Motor neuron (in vitro differentiated cells): ENCODE measurements around the gene SC5D. TPM values are rescaled to one million over a fixed set of nuclear protein-coding genes. Genes with fewer than 3 reads are reported as not detected.
A peak's percentile ranks its signal among the peaks of the same experiment; 100 is the strongest.

Experiments
- ATAC-seq, 8 experiments: fragments of 200-7000 bp; cut with Tn5 transposase; replicated peaks in 6 of 8; 2 replicates each; pipeline ENCODE4 v1.8.0; 2021; ENCODE audit warnings: mild to moderate bottlenecking in 8 of 8, moderate library complexity in 8 of 8
- H3K27ac ChIP-seq, 2 donors: fragments of 250-450 bp; sonication (Bioruptor Pico); 2 replicates each; pipeline ENCODE4 v1.9.0; 2021; ENCODE audit warnings: antibody characterized with exemption in 2 of 2, mild to moderate bottlenecking in 2 of 2, moderate library complexity in 1 of 2
- H3K4me1 ChIP-seq, 2 donors: fragments of 250-450 bp; sonication (Bioruptor Pico); replicated peaks in 1 of 2; 2 replicates each; pipeline ENCODE4 v1.6.1; 2021; ENCODE audit warnings: antibody characterized with exemption in 2 of 2, mild to moderate bottlenecking in 2 of 2, moderate library complexity in 1 of 2
- H3K4me3 ChIP-seq, 5 donors: fragments of 250-450 bp; sonication (Bioruptor Pico); 2 replicates each; pipeline ENCODE4 v1.9.0; 2021; ENCODE audit warnings: antibody characterized with exemption in 5 of 5, mild to moderate bottlenecking in 5 of 5, moderate library complexity in 4 of 5
- WGBS, 10 experiments: fragments of 450-650 bp; shearing (Covaris generic); methylation state at CpG; one replicate each; pipeline ENCODE4 v1.0.0; 2022; 5-methylcytosine and 5-hydroxymethylcytosine counted together
- in situ Hi-C, 9 experiments: fragments of 400-800 bp; cut with MboI; loops; one replicate each; pipeline ENCODE4 v1.15.0; 2021; ENCODE audit warnings: low sequenced_read_pairs in 9 of 9, low pct_unique_long_range_greater_than_20kb in 2 of 9; ENCODE audit not compliant: unreplicated experiment in 9 of 9
- total RNA-seq, 8 experiments: library from RNA; unstranded; fragments of 300-600 nt; gene quantifications; 2 replicates each; pipeline versions ENCODE4 v1.2.3 to v1.2.4, GENCODE V29; 2022

Gene SC5D
- total RNA-seq, 8 experiments from 2014 or later: 44.4 to 76.1 (median 55.1) TPM

- Histone ChIP-seq H3K4me1 (peaks cover 0 to 7% of the 10 kb centered on the region in 2 donors), H3K4me3 (no peak overlapping the region), H3K27ac (no peak overlapping the region)
- in situ Hi-C loops: no loop called here
- no peak for ATAC-seq
- 0 to 100% (median 22%) methylated on average over 1 to 2 of the region's 2 CpGs; no CpG with 5 or more reads in 5 of the 10 experiments for WGBS, 10 experiments
These were observed 44.5 kb downstream of the SC5D start for GRCh38 chr11:121337078-121337477.

GRCh38 chr11:121337740-121338272 is 45.2 kb downstream of the SC5D start:
- H3K4me1 ChIP-seq: peaks cover 0 to 7% of the 10 kb centered on the region in 2 donors
- H3K27ac ChIP-seq: no peak overlapping the region
- 20 to 100% (median 88%) methylated on average over 1 to 3 of the region's 6 CpGs; no CpG with 5 or more reads in 4 of the 10 experiments for WGBS, 10 experiments
- no peak overlapping the region for H3K4me3 ChIP-seq
- ATAC-seq: no peak
- in situ Hi-C loops: no loop called here

- in situ Hi-C loops: no loop called here
- H3K27ac ChIP-seq: no peak overlapping the region
- 62 to 98% (median 92%) methylated on average over 2 to 10 of the region's 11 CpGs; no CpG with 5 or more reads in 3 of the 10 experiments for WGBS, 10 experiments
These were observed 46.0 kb downstream of the SC5D start for GRCh38 chr11:121338536-121338935.

GRCh38 chr11:121340032-121340580 is 47.5 kb downstream of the SC5D start:
- Histone ChIP-seq H3K4me3 (no peak overlapping the region), H3K4me1 (peaks cover 0 to 5% of the 10 kb centered on the region in 2 donors), H3K27ac (no peak overlapping the region)
- ATAC-seq: no peak
- in situ Hi-C loops: no loop called here
- WGBS, 10 experiments: 10 to 100% (median 77%) methylated on average over 1 to 4 of the region's 4 CpGs

More at GRCh38 chr11:121338536-121338935, 46.0 kb downstream of the SC5D start:
- peaks cover 0 to 7% of the 10 kb centered on the region in 2 donors for H3K4me1 ChIP-seq
- no peak for ATAC-seq
- H3K4me3 ChIP-seq: no peak overlapping the region

- Histone ChIP-seq H3K4me1 (peaks cover 0 to under 1% of the 10 kb centered on the region in 2 donors), H3K4me3 (no peak overlapping the region), H3K27ac (no peak overlapping the region)
- 55 to 100% (median 86%) methylated on average over 2 to 4 of the region's 4 CpGs for WGBS, 10 experiments
- in situ Hi-C loops: no loop called here
- no peak for ATAC-seq
These were observed 49.0 kb downstream of the SC5D start for GRCh38 chr11:121341609-121342008.

- Histone ChIP-seq H3K27ac (no peak overlapping the region), H3K4me1 (peaks cover 0 to 15% of the 10 kb centered on the region in 2 donors), H3K4me3 (no peak overlapping the region)
- in situ Hi-C loops: no loop called here
- no peak for ATAC-seq
These were observed 52.3 kb downstream of the SC5D start for GRCh38 chr11:121344824-121345223.

- ATAC-seq: no peak
- in situ Hi-C loops: no loop called here
- WGBS, 10 experiments: 50 to 100% (median 92%) methylated on average over 1 to 2 of the region's 2 CpGs; no CpG with 5 or more reads in 1 of the 10 experiments
- no peak overlapping the region for H3K4me3 ChIP-seq
- peaks cover under 1 to 26% of the 10 kb centered on the region in 2 donors for H3K4me1 ChIP-seq
- no peak overlapping the region for H3K27ac ChIP-seq
These were observed 54.5 kb downstream of the SC5D start for GRCh38 chr11:121347094-121347493.

- Histone ChIP-seq H3K27ac (no peak overlapping the region), H3K4me3 (no peak overlapping the region), H3K4me1 (peaks cover 8 to 34% of the 10 kb centered on the region in 2 donors)
- in situ Hi-C loops: no loop called here
- peak in 1 of 8 experiments; percentile 32 for ATAC-seq
- 11 to 79% (median 33%) methylated on average over 1 to 5 of the region's 5 CpGs for WGBS, 10 experiments
These were observed 55.2 kb downstream of the SC5D start for GRCh38 chr11:121347813-121348212.

GRCh38 chr11:121348220-121348875 is 55.8 kb downstream of the SC5D start:
- no peak for ATAC-seq
- Histone ChIP-seq H3K27ac (no peak overlapping the region), H3K4me1 (peaks cover 11 to 39% of the 10 kb centered on the region in 2 donors), H3K4me3 (no peak overlapping the region)
- 22 to 96% (median 83%) methylated on average over 4 to 7 of the region's 7 CpGs; no CpG with 5 or more reads in 1 of the 10 experiments for WGBS, 10 experiments
- in situ Hi-C loops: no loop called here

- 0 to 100% (median 90%) methylated on average over 1 of the region's 1 CpG; no CpG with 5 or more reads in 4 of the 10 experiments for WGBS, 10 experiments
- Histone ChIP-seq H3K4me3 (no peak overlapping the region), H3K27ac (no peak overlapping the region), H3K4me1 (peaks cover 11 to 40% of the 10 kb centered on the region in 2 donors)
- no peak for ATAC-seq
- in situ Hi-C loops: no loop called here
These were observed 57.2 kb downstream of the SC5D start for GRCh38 chr11:121349790-121350189.

GRCh38 chr11:121350314-121351082 is 57.9 kb downstream of the SC5D start:
- Histone ChIP-seq H3K4me1 (peaks cover 11 to 40% of the 10 kb centered on the region in 2 donors), H3K27ac (no peak overlapping the region), H3K4me3 (no peak overlapping the region)
- 0 to 95% (median 37%) methylated on average over 1 to 3 of the region's 3 CpGs; no CpG with 5 or more reads in 4 of the 10 experiments for WGBS, 10 experiments
- ATAC-seq: no peak
- in situ Hi-C loops: no loop called here

- in situ Hi-C loops: no loop called here
- H3K27ac ChIP-seq: no peak overlapping the region
- 0 to 85% (median 70%) methylated on average over 1 to 4 of the region's 7 CpGs; no CpG with 5 or more reads in 1 of the 10 experiments for WGBS, 10 experiments
- no peak overlapping the region for H3K4me3 ChIP-seq
- no peak for ATAC-seq
- peaks cover 11 to 40% of the 10 kb centered on the region in 2 donors for H3K4me1 ChIP-seq
These were observed 58.6 kb downstream of the SC5D start for GRCh38 chr11:121351083-121351630.
